Gastroesophageal sphincter (tissue), 3 donors: ENCODE data around the gene RAB27B.

Experiments
- EP300 ChIP-seq: sonication (generic); formaldehyde crosslinking; IDR thresholded peaks from one replicate; pipeline ENCODE4 v1.6.1; 2017; ENCODE audit warnings: antibody characterized with exemption, mild to moderate bottlenecking
- POLR2A ChIP-seq, 2 donors: fragments of 450-650 bp; IDR thresholded peaks; one replicate each; pipeline ENCODE4 v1.6.1; 2017; ENCODE audit warnings: antibody characterized with exemption in 2 of 2, mild to moderate bottlenecking in 2 of 2, moderate library complexity in 1 of 2
- POLR2AphosphoS5 ChIP-seq: sonication (generic); formaldehyde crosslinking; IDR thresholded peaks from one replicate; pipeline ENCODE4 v1.6.1; 2017; ENCODE audit warnings: antibody characterized with exemption
- TF ChIP-seq, protein P1 (sequence below), 4 experiments: fragments of 200-600 bp in 2 of 4; fragments of 450-650 bp in 2 of 4; sonication (generic) in 1 of 4; IDR thresholded peaks; one replicate each; pipeline ENCODE4 v1.5.1; 2017 to 2019; ENCODE audit warnings: antibody characterized with exemption in 4 of 4, mild to moderate bottlenecking in 2 of 4, moderate library complexity in 2 of 4

DNA sequence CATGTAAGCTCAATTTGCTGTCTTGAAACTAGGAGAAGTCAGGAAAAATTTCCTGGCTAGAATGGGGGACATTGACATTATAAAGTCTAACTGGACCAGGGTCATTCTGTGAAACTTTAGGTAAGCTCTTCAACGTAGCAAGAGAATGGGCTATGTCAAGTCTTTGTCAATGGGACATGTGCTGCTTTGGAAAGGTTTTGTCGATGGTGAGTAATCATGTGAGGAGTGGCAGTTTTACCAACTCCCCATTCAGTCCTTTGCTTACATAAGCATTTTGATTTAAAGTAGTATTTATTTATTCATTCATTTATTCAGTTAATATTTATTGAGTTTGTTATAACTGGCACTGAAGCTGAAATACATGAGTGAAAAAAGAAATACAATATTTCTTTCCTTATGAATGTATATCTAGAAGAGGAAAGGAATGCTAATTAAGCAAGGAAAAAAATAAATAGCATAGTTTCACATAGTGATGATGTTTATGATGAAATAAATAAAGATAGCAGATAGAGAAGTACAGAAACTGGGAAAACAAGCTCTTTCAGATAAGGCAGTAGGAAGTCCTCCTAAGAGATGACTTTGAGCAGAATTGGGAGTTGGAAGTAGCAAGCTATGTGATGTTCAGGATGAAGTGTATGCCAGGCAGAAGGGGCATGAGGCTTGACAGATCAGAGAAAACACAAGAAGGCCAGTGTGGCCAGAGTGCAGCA lies 25.4 kb upstream of the RAB27B start:
- TF ChIP-seq, protein P1, sequence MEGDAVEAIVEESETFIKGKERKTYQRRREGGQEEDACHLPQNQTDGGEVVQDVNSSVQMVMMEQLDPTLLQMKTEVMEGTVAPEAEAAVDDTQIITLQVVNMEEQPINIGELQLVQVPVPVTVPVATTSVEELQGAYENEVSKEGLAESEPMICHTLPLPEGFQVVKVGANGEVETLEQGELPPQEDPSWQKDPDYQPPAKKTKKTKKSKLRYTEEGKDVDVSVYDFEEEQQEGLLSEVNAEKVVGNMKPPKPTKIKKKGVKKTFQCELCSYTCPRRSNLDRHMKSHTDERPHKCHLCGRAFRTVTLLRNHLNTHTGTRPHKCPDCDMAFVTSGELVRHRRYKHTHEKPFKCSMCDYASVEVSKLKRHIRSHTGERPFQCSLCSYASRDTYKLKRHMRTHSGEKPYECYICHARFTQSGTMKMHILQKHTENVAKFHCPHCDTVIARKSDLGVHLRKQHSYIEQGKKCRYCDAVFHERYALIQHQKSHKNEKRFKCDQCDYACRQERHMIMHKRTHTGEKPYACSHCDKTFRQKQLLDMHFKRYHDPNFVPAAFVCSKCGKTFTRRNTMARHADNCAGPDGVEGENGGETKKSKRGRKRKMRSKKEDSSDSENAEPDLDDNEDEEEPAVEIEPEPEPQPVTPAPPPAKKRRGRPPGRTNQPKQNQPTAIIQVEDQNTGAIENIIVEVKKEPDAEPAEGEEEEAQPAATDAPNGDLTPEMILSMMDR (IDR thresholded peaks at IDR 0.05), result no peak
- TF ChIP-seq POLR2A (IDR thresholded peaks at IDR 0.05) (no peak), POLR2AphosphoS5 (no peak), EP300 (no peak)
